ENCODE results near the gene BTAF1.

DNA sequence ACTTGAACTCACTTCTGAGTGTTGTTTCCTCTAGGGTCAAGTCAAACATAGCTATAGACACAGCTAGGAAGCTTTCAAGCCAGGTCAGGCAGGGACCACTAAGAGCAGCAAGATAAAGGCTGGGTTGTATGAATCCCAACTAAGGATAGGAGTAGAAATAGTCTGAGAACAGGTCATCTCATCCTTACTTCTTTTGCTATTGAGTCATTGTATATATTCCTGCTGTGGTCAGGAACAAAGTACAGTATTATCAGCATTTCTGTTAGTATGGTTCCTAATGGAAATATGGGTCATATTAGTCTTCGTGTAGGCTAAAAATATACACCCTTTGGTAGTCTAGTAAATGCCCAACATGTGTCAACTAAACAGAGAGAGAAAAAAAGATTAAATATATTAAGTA, 145.3 kb downstream of the BTAF1 start:
- TF ChIP-seq POLR2AphosphoS5 (IDR thresholded peaks at IDR 0.05; ENCODE audit: low read depth): no peak
- TF ChIP-seq, protein P1, sequence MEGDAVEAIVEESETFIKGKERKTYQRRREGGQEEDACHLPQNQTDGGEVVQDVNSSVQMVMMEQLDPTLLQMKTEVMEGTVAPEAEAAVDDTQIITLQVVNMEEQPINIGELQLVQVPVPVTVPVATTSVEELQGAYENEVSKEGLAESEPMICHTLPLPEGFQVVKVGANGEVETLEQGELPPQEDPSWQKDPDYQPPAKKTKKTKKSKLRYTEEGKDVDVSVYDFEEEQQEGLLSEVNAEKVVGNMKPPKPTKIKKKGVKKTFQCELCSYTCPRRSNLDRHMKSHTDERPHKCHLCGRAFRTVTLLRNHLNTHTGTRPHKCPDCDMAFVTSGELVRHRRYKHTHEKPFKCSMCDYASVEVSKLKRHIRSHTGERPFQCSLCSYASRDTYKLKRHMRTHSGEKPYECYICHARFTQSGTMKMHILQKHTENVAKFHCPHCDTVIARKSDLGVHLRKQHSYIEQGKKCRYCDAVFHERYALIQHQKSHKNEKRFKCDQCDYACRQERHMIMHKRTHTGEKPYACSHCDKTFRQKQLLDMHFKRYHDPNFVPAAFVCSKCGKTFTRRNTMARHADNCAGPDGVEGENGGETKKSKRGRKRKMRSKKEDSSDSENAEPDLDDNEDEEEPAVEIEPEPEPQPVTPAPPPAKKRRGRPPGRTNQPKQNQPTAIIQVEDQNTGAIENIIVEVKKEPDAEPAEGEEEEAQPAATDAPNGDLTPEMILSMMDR (conservative IDR thresholded peaks at IDR 0.05; ENCODE audit: low read depth in 2 of 2): no peak
- no peak for TF ChIP-seq EZH2phosphoT487 (IDR thresholded peaks at IDR 0.05; ENCODE audit: unreplicated experiment)
- TF ChIP-seq EZH2 (IDR thresholded peaks at IDR 0.05; ENCODE audit: low read depth, unreplicated experiment): no peak
- TF ChIP-seq, protein P2, sequence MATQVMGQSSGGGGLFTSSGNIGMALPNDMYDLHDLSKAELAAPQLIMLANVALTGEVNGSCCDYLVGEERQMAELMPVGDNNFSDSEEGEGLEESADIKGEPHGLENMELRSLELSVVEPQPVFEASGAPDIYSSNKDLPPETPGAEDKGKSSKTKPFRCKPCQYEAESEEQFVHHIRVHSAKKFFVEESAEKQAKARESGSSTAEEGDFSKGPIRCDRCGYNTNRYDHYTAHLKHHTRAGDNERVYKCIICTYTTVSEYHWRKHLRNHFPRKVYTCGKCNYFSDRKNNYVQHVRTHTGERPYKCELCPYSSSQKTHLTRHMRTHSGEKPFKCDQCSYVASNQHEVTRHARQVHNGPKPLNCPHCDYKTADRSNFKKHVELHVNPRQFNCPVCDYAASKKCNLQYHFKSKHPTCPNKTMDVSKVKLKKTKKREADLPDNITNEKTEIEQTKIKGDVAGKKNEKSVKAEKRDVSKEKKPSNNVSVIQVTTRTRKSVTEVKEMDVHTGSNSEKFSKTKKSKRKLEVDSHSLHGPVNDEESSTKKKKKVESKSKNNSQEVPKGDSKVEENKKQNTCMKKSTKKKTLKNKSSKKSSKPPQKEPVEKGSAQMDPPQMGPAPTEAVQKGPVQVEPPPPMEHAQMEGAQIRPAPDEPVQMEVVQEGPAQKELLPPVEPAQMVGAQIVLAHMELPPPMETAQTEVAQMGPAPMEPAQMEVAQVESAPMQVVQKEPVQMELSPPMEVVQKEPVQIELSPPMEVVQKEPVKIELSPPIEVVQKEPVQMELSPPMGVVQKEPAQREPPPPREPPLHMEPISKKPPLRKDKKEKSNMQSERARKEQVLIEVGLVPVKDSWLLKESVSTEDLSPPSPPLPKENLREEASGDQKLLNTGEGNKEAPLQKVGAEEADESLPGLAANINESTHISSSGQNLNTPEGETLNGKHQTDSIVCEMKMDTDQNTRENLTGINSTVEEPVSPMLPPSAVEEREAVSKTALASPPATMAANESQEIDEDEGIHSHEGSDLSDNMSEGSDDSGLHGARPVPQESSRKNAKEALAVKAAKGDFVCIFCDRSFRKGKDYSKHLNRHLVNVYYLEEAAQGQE (IDR thresholded peaks at IDR 0.05; ENCODE audit: unreplicated experiment): no peak
- TF ChIP-seq JUNB (IDR thresholded peaks at IDR 0.05; ENCODE audit: unreplicated experiment): no peak
- no peak for TF ChIP-seq STAT1 (IDR thresholded peaks at IDR 0.05; ENCODE audit: unreplicated experiment)
- no peak for TF ChIP-seq ZNF114 (CRISPR knock-in tag; IDR thresholded peaks at IDR 0.05)
- no peak for TF ChIP-seq ZNF331 (CRISPR knock-in tag; IDR thresholded peaks at IDR 0.05; ENCODE audit: low read depth)

Measured in GM23338 (cell line).